H9 (cell line): ENCODE measurements around the gene MYO18B. TPM values are rescaled to one million over a fixed set of nuclear protein-coding genes. Genes with fewer than 3 reads are reported as not detected.

Experiments used
- DNase-seq: peaks from one replicate; pipeline ENCODE4 v3.0.0-alpha.2; 2017
- H2AFZ ChIP-seq: one replicate; pipeline ENCODE4 v1.6.1; 2013; ENCODE audit warnings: mild to moderate bottlenecking, low read length, control low read depth, moderate library complexity
- H2AK5ac ChIP-seq: 2 replicates; pipeline ENCODE4 v1.6.1; 2013; ENCODE audit warnings: low read length, control low read depth, mixed read lengths; ENCODE audit not compliant: insufficient read length
- H2BK120ac ChIP-seq: one replicate; pipeline ENCODE4 v1.6.1; 2013; ENCODE audit warnings: low read depth, mild to moderate bottlenecking, low read length, control low read depth, inconsistent platforms; ENCODE audit not compliant: poor library complexity, severe bottlenecking
- H2BK12ac ChIP-seq: 2 replicates; pipeline ENCODE4 v1.6.1; 2013; ENCODE audit warnings: low read length, control low read depth, mixed read lengths, low read depth; ENCODE audit not compliant: insufficient read length
- H2BK15ac ChIP-seq: 2 replicates; pipeline ENCODE4 v1.6.1; 2013; ENCODE audit warnings: low read depth, low read length, control low read depth
- H2BK20ac ChIP-seq: one replicate; pipeline ENCODE4 v1.6.1; 2013; ENCODE audit warnings: low read depth, mild to moderate bottlenecking, low read length, control low read depth, inconsistent platforms; ENCODE audit not compliant: poor library complexity, severe bottlenecking
- H2BK5ac ChIP-seq: 2 replicates; pipeline ENCODE4 v1.6.1; 2013; ENCODE audit warnings: low read length, control low read depth, mixed read lengths; ENCODE audit not compliant: insufficient read length
- H3K14ac ChIP-seq: 2 replicates; pipeline ENCODE4 v1.6.1; 2013; ENCODE audit warnings: low read length, control low read depth; ENCODE audit not compliant: insufficient read depth
- H3K18ac ChIP-seq: 2 replicates; pipeline ENCODE4 v1.6.1; 2013; ENCODE audit warnings: low read depth, mild to moderate bottlenecking, mixed read lengths, low read length, control low read depth; ENCODE audit not compliant: insufficient read length
- H3K23ac ChIP-seq: 2 replicates; pipeline ENCODE4 v1.6.1; 2013; ENCODE audit warnings: low read length, control low read depth, mixed read lengths, low read depth; ENCODE audit not compliant: insufficient read length
- H3K23me2 ChIP-seq: 2 replicates; pipeline ENCODE4 v1.6.1; 2013; ENCODE audit warnings: low read depth, mild to moderate bottlenecking, mixed read lengths, low read length, control low read depth; ENCODE audit not compliant: insufficient read length, poor library complexity, severe bottlenecking
- H3K27ac ChIP-seq: 2 replicates; pipeline ENCODE4 v1.5.1; 2013; ENCODE audit warnings: low read length, control low read depth, mixed read lengths, low read depth; ENCODE audit not compliant: insufficient read length
- H3K27me3 ChIP-seq: 2 replicates; pipeline ENCODE4 v1.6.1; 2013; ENCODE audit warnings: low read length, control low read depth, inconsistent platforms; ENCODE audit not compliant: insufficient read depth
- H3K4ac ChIP-seq: 2 replicates; pipeline ENCODE4 v1.6.1; 2013; ENCODE audit warnings: low read depth, mild to moderate bottlenecking, control low read depth, inconsistent platforms, low read length, moderate library complexity
- H3K4me1 ChIP-seq: 2 replicates; pipeline ENCODE4 v1.6.1; 2013; ENCODE audit warnings: low read length, control low read depth, inconsistent platforms; ENCODE audit not compliant: insufficient read depth
- H3K4me2 ChIP-seq: 2 replicates; pipeline ENCODE4 v1.6.1; 2013; ENCODE audit warnings: low read length, control low read depth, mixed read lengths; ENCODE audit not compliant: insufficient read length, insufficient read depth
- H3K56ac ChIP-seq: 2 replicates; pipeline ENCODE4 v1.6.1; 2013; ENCODE audit warnings: low read depth, mild to moderate bottlenecking, mixed read lengths, low read length, control low read depth; ENCODE audit not compliant: insufficient read length
- H3K79me1 ChIP-seq: 2 replicates; pipeline ENCODE4 v1.6.1; 2013; ENCODE audit warnings: low read depth, mild to moderate bottlenecking, moderate library complexity, low read length, control low read depth, inconsistent platforms; ENCODE audit not compliant: insufficient read depth, poor library complexity, severe bottlenecking
- H3K79me2 ChIP-seq: 2 replicates; pipeline ENCODE4 v1.6.1; 2013; ENCODE audit warnings: low read length, control low read depth, inconsistent platforms; ENCODE audit not compliant: insufficient read depth
- H3K9ac ChIP-seq: 2 replicates; pipeline ENCODE4 v1.6.1; 2013; ENCODE audit warnings: low read length, control low read depth, mixed read lengths; ENCODE audit not compliant: insufficient read length; ENCODE audit errors: extremely low read depth
- H3K9me3 ChIP-seq: one replicate; pipeline ENCODE4 v1.6.1; 2013; ENCODE audit warnings: low read depth, low read length, inconsistent platforms; ENCODE audit not compliant: control insufficient read depth
- H3T11ph ChIP-seq: one replicate; pipeline ENCODE4 v1.6.1; 2013; ENCODE audit warnings: mild to moderate bottlenecking, low read length, control low read depth, inconsistent platforms
- H4K20me1 ChIP-seq: one replicate; pipeline ENCODE4 v1.6.1; 2013; ENCODE audit not compliant: control insufficient read depth, insufficient read length, insufficient read depth
- H4K5ac ChIP-seq: 2 replicates; pipeline ENCODE4 v1.6.1; 2013; ENCODE audit warnings: low read depth, mild to moderate bottlenecking, mixed read lengths, low read length, control low read depth; ENCODE audit not compliant: insufficient read length
- H4K8ac ChIP-seq: replicated peaks from 2 replicates; pipeline ENCODE4 v1.6.1; 2013; ENCODE audit warnings: low read length, control low read depth, mixed read lengths, low read depth; ENCODE audit not compliant: insufficient read length
- H4K91ac ChIP-seq: 2 replicates; pipeline ENCODE4 v1.6.1; 2013; ENCODE audit warnings: low read depth, mild to moderate bottlenecking, moderate library complexity, mixed read lengths, low read length, control low read depth; ENCODE audit not compliant: insufficient read length
- H3K27ac Mint-ChIP-seq, 3 experiments: 2 replicates in 2 of 3; 3 replicates in 1 of 3; pipeline ENCODE4 v1.8.0; 2020 to 2021; ENCODE audit warnings: mixed read lengths in 3 of 3, mild to moderate bottlenecking in 1 of 3, moderate library complexity in 1 of 3
- H3K27me3 Mint-ChIP-seq: 2 replicates; pipeline ENCODE4 v1.8.0; 2021; ENCODE audit warnings: low read depth, mild to moderate bottlenecking, moderate library complexity, mixed read lengths
- H3K36me3 Mint-ChIP-seq, 3 experiments: 2 replicates in 2 of 3; 3 replicates in 1 of 3; pipeline ENCODE4 v1.8.0; 2020 to 2021; ENCODE audit warnings: low read depth in 3 of 3, mixed read lengths in 3 of 3; ENCODE audit not compliant: insufficient read depth in 1 of 3
- H3K4me1 Mint-ChIP-seq, 2 experiments: 2 replicates each; pipeline ENCODE4 v1.8.0; 2020; ENCODE audit warnings: mixed read lengths in 2 of 2
- H3K4me3 Mint-ChIP-seq, 2 experiments: 2 replicates in 1 of 2; 3 replicates in 1 of 2; pipeline ENCODE4 v1.8.0; 2020 to 2021; ENCODE audit warnings: mild to moderate bottlenecking in 2 of 2, mixed read lengths in 2 of 2, moderate library complexity in 1 of 2
- H3K9me3 Mint-ChIP-seq, 2 experiments: 2 replicates in 1 of 2; 3 replicates in 1 of 2; pipeline ENCODE4 v1.8.0; 2020; ENCODE audit warnings: mild to moderate bottlenecking in 2 of 2, mixed read lengths in 2 of 2, moderate library complexity in 1 of 2
- CTCF ChIP-seq: fragments of 200-600 bp; sonication (generic); conservative IDR thresholded peaks from 3 replicates; pipeline ENCODE4 v1.8.0; 2021; ENCODE audit warnings: antibody characterized with exemption, mild to moderate bottlenecking
- WGBS: extraction: QIAGEN DNeasy Blood & Tissue Kit; methylation state at CpG from one replicate; pipeline ENCODE4 v1.1.7; 2013; ENCODE audit warnings: missing lambda C conversion rate, low lambda C conversion rate, mixed read lengths; ENCODE audit not compliant: insufficient read length; ENCODE audit errors: extremely low coverage; 5-methylcytosine and 5-hydroxymethylcytosine counted together
- total RNA-seq: library from RNA; stranded (reverse); gene quantifications from 2 replicates; pipeline ENCODE4 v1.2.1, GENCODE V29; 2021

MYO18B gene
- total RNA-seq, 1 experiment from 2014 or later, result 0.46 TPM

DNA sequence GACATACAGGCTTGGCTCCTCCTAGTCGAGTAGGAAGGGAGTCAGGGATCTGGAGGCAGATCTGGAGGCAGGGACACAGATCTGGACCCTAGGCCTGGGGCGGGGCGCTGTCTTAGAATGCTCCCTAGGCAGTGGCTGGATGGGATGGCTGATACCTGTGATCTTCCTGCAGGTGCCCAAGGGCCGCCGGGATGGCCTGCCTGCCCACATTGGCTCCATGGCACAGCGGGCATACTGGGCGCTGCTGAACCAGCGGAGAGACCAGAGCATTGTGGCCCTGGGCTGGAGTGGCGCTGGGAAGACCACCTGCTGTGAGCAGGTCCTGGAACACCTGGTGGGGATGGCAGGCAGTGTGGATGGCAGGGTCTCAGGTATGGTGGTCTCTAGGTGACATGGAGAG lies 35.4 kb downstream of the MYO18B start:
- Mint-ChIP-seq H3K9me3 (no peaks in the 10 kb centered on the region), H3K27ac (no peak overlapping the region), H3K4me1 (peaks cover 5% of the 10 kb centered on the region in 2 experiments), H3K36me3 (no peaks in the 10 kb centered on the region), H3K4me3 (no peak overlapping the region), H3K27me3 (peaks cover 2% of the 10 kb centered on the region)
- Histone ChIP-seq H3K56ac (no peak overlapping the region), H2AK5ac (no peak overlapping the region), H3K79me2 (no peaks in the 10 kb centered on the region), H3K4me2 (no peak overlapping the region), H3T11ph (no peak overlapping the region), H4K8ac (no peak overlapping the region), H3K4me1 (no peaks in the 10 kb centered on the region), H3K9me3 (no peaks in the 10 kb centered on the region), H2BK120ac (no peak overlapping the region), H4K91ac (no peak overlapping the region), H3K9ac (no peak overlapping the region), H2BK15ac (no peak overlapping the region), H3K23me2 (no peaks in the 10 kb centered on the region), H3K79me1 (no peaks in the 10 kb centered on the region), H3K23ac (no peak overlapping the region), H3K27me3 (no peaks in the 10 kb centered on the region), H3K27ac (no peak overlapping the region), H4K20me1 (no peaks in the 10 kb centered on the region), H2BK20ac (no peak overlapping the region), H2BK5ac (no peak overlapping the region), H2AFZ (no peak overlapping the region), H3K14ac (no peak overlapping the region), H3K18ac (no peak overlapping the region), H3K4ac (no peak overlapping the region), H4K5ac (no peak overlapping the region), H2BK12ac (no peak overlapping the region)
- WGBS, result no CpG with 5 or more reads among the region's 9 CpGs
- DNase-seq, result no peak
- TF ChIP-seq CTCF, result no peak
